Smooth muscle cell (in vitro differentiated cells): ENCODE measurements around the gene APOH. TPM values are rescaled to one million over a fixed set of nuclear protein-coding genes. Genes with fewer than 3 reads are reported as not detected.

Source experiments
- DNase-seq: peaks from one replicate; lab custom pipeline; 2025; ENCODE audit not compliant: unreplicated experiment; lab: John Stamatoyannopoulos, UW
- H2AFZ ChIP-seq: fragments of 200-600 bp; sonication (generic); 2 replicates; pipeline ENCODE4 v1.6.0; 2016; ENCODE audit warnings: antibody characterized with exemption, low read depth, mild to moderate bottlenecking
- H3F3A ChIP-seq: fragments of 200-600 bp; sonication (generic); 2 replicates; pipeline ENCODE4 v1.6.0; 2017; ENCODE audit warnings: antibody characterized with exemption, low read depth
- H3K27ac ChIP-seq: fragments of 200-600 bp; sonication (generic); 2 replicates; pipeline ENCODE4 v1.5.1; 2016; ENCODE audit warnings: low read depth, mild to moderate bottlenecking
- H3K27me3 ChIP-seq: fragments of 200-600 bp; sonication (generic); 2 replicates; pipeline ENCODE4 v1.6.1; 2016; ENCODE audit warnings: low read depth, mild to moderate bottlenecking
- H3K36me3 ChIP-seq: fragments of 200-600 bp; sonication (generic); 2 replicates; pipeline ENCODE4 v1.5.1; 2016; ENCODE audit warnings: low read depth
- H3K4me1 ChIP-seq: fragments of 200-600 bp; sonication (generic); 2 replicates; pipeline ENCODE4 v1.5.1; 2016; ENCODE audit warnings: low read depth
- H3K4me2 ChIP-seq: fragments of 200-600 bp; sonication (generic); 2 replicates; pipeline ENCODE4 v1.6.0; 2016; ENCODE audit warnings: mild to moderate bottlenecking
- H3K4me3 ChIP-seq: fragments of 200-600 bp; sonication (generic); 2 replicates; pipeline ENCODE4 v1.5.1; 2016; ENCODE audit warnings: mild to moderate bottlenecking
- H3K79me2 ChIP-seq: fragments of 200-600 bp; sonication (generic); 2 replicates; pipeline ENCODE4 v1.6.0; 2016; ENCODE audit warnings: low read depth, mild to moderate bottlenecking
- H3K9ac ChIP-seq: fragments of 200-600 bp; sonication (generic); 2 replicates; pipeline ENCODE4 v1.6.0; 2016; ENCODE audit warnings: low read depth
- H3K9me3 ChIP-seq: fragments of 200-600 bp; sonication (generic); replicated peaks from 2 replicates; pipeline ENCODE4 v1.5.1; 2016; ENCODE audit warnings: low read depth
- H4K20me1 ChIP-seq: fragments of 200-600 bp; sonication (generic); 2 replicates; pipeline ENCODE4 v1.6.0; 2016; ENCODE audit warnings: low read depth
- WGBS: methylation state at CpG from one replicate; pipeline ENCODE4 v1.1.7; 2016; ENCODE audit warnings: low lambda C conversion rate; 5-methylcytosine and 5-hydroxymethylcytosine counted together
- polyA plus RNA-seq: library from polyadenylated mRNA; unstranded; fragments of >200 nt; fragmentation: Nextera tagmentation; extraction: Ambion mirVana; gene quantifications from 2 replicates; pipeline ENCODE4 v1.2.1, GENCODE V29; 2016
- total RNA-seq: library from RNA; depleted of rRNA; stranded (reverse); fragments of >200 nt; gene quantifications from 2 replicates; pipeline ENCODE4 v1.2.3, GENCODE V29; 2014
- TF ChIP-seq, protein P1 (sequence below): fragments of 200-600 bp; sonication (generic); IDR thresholded peaks from 2 replicates; pipeline ENCODE4 v1.5.1; 2017; ENCODE audit warnings: borderline replicate concordance, mild to moderate bottlenecking, antibody characterized with exemption; ENCODE audit not compliant: insufficient read depth, poor library complexity, severe bottlenecking

APOH gene
- total and polyA plus RNA-seq, 2 experiments from 2014 or later = not detected

GRCh38 chr17:66221343-66221742 lies 7.9 kb downstream of the APOH start:
- no peaks in the 10 kb centered on the region for H4K20me1 ChIP-seq
- TF ChIP-seq, protein P1, sequence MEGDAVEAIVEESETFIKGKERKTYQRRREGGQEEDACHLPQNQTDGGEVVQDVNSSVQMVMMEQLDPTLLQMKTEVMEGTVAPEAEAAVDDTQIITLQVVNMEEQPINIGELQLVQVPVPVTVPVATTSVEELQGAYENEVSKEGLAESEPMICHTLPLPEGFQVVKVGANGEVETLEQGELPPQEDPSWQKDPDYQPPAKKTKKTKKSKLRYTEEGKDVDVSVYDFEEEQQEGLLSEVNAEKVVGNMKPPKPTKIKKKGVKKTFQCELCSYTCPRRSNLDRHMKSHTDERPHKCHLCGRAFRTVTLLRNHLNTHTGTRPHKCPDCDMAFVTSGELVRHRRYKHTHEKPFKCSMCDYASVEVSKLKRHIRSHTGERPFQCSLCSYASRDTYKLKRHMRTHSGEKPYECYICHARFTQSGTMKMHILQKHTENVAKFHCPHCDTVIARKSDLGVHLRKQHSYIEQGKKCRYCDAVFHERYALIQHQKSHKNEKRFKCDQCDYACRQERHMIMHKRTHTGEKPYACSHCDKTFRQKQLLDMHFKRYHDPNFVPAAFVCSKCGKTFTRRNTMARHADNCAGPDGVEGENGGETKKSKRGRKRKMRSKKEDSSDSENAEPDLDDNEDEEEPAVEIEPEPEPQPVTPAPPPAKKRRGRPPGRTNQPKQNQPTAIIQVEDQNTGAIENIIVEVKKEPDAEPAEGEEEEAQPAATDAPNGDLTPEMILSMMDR = no peak
- no peak overlapping the region for H2AFZ ChIP-seq
- no peaks in the 10 kb centered on the region for H3K9me3 ChIP-seq
- no peaks in the 10 kb centered on the region for H3K79me2 ChIP-seq
- H3K27me3 ChIP-seq = peaks cover 11% of the 10 kb centered on the region
- H3K4me3 ChIP-seq = no peak overlapping the region
- no peaks in the 10 kb centered on the region for H3F3A ChIP-seq
- H3K4me1 ChIP-seq = no peaks in the 10 kb centered on the region
- H3K4me2 ChIP-seq = no peak overlapping the region
- H3K36me3 ChIP-seq = no peaks in the 10 kb centered on the region
- H3K9ac ChIP-seq = no peak overlapping the region
- no peak for DNase-seq
- no peak overlapping the region for H3K27ac ChIP-seq

GRCh38 chr17:66220079-66220835 lies 9.0 kb downstream of the APOH start:
- Histone ChIP-seq H3K36me3 (no peaks in the 10 kb centered on the region), H3K27ac (no peak overlapping the region), H4K20me1 (no peaks in the 10 kb centered on the region), H3K4me3 (no peak overlapping the region), H3K9ac (no peak overlapping the region), H3K4me2 (no peak overlapping the region), H2AFZ (no peak overlapping the region), H3K79me2 (no peaks in the 10 kb centered on the region), H3F3A (no peaks in the 10 kb centered on the region), H3K4me1 (no peaks in the 10 kb centered on the region), H3K27me3 (peaks cover 11% of the 10 kb centered on the region), H3K9me3 (no peaks in the 10 kb centered on the region)
- DNase-seq = no peak
- 92% methylated on average over 8 of the region's 8 CpGs for WGBS
- TF ChIP-seq, protein P1 = no peak

DNA sequence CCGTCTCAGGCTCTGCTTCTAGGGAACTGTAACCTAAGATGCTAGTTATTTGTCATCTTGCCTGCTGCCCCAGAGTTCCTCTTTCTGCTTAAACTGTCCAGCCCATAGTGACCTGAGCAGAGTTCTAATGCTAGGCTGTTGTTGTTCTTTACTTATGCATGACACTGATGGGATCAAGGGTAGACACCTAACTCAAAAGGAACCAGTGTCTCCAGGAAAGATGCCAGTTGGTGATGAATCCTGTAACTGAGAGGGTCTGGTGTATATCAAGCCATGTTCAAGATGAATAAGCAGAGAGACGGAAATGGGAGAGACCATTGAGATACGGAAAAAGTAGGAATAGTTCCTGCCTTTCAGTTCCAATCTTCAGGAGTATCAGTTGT lies 13.7 kb downstream of the APOH start:
- Histone ChIP-seq H3K9me3 (no peaks in the 10 kb centered on the region), H3K79me2 (no peaks in the 10 kb centered on the region), H3F3A (no peaks in the 10 kb centered on the region), H4K20me1 (no peaks in the 10 kb centered on the region), H3K4me2 (no peak overlapping the region), H2AFZ (no peak overlapping the region), H3K27me3 (peaks cover 12% of the 10 kb centered on the region), H3K4me1 (no peaks in the 10 kb centered on the region), H3K27ac (no peak overlapping the region), H3K4me3 (no peak overlapping the region), H3K36me3 (no peaks in the 10 kb centered on the region), H3K9ac (no peak overlapping the region)
- DNase-seq = no peak
- TF ChIP-seq, protein P1 = no peak
- WGBS = 62% methylated on average over 3 of the region's 3 CpGs
